Adrenal gland (tissue), 19 donors: ENCODE data around the gene SRRT. TPM values are rescaled to one million over a fixed set of nuclear protein-coding genes. Genes with fewer than 3 reads are reported as not detected.
A peak's percentile ranks its signal among the peaks of the same experiment; 100 is the strongest.

Source experiments
- DNase-seq, 7 donors: peaks; one replicate each; pipeline ENCODE4 v3.0.0-alpha.2; 2019 to 2020
- H3K27ac ChIP-seq, 5 donors: fragments of 200-600 bp; sonication (generic) in 4 of 5; 1 replicate in 3 of 5; 2 replicates in 2 of 5; pipeline versions ENCODE4 v1.5.1 to v1.8.0; 2016 to 2020; ENCODE audit warnings: mild to moderate bottlenecking in 1 of 5
- H3K27me3 ChIP-seq: fragments of 200-600 bp; 2 replicates; pipeline ENCODE4 v1.8.0; 2021
- H3K36me3 ChIP-seq, 2 donors: fragments of 200-600 bp; replicated peaks in 1 of 2; 1 replicate in 1 of 2; 2 replicates in 1 of 2; pipeline versions ENCODE4 v1.5.1 to v1.8.0; 2018 to 2022
- H3K4me1 ChIP-seq, 2 donors: fragments of 200-600 bp; replicated peaks in 1 of 2; 1 replicate in 1 of 2; 2 replicates in 1 of 2; pipeline versions ENCODE4 v1.5.1 to v1.8.0; 2018 to 2021
- H3K4me3 ChIP-seq, 4 donors: fragments of 200-600 bp; sonication (generic) in 3 of 4; one replicate each; pipeline ENCODE4 v1.5.1; 2016 to 2018
- H3K9me3 ChIP-seq, 3 donors: fragments of 200-600 bp; sonication (generic) in 1 of 3; replicated peaks in 1 of 3; 1 replicate in 2 of 3; 2 replicates in 1 of 3; pipeline versions ENCODE4 v1.5.1 to v1.8.0; 2016 to 2021
- POLR2A ChIP-seq, 2 donors: fragments of 450-650 bp; IDR thresholded peaks; one replicate each; pipeline ENCODE4 v1.6.1; 2017; ENCODE audit warnings: antibody characterized with exemption in 2 of 2, mild to moderate bottlenecking in 2 of 2, moderate library complexity in 1 of 2
- WGBS, 4 donors: extraction: QIAGEN DNeasy Blood & Tissue Kit in 2 of 4; methylation state at CpG; one replicate each; pipeline versions ENCODE4 v1.1.5 to v1.1.7; 2013 to 2017; 5-methylcytosine and 5-hydroxymethylcytosine counted together
- intact Hi-C, 2 donors: fragments of 100-400 bp; cut with DNase I; formaldehyde crosslinking; loops; one replicate each; pipeline versions ENCODE4 v1.14.1 to v1.15.0; 2022 to 2023
- long read RNA-seq, 10 donors: library from polyadenylated mRNA in 3 of 10; unstranded in 2 of 10; stranded (forward) in 1 of 10; transcript quantifications; one replicate each; pipeline ENCODE4 v2.0.0 and lab custom pipeline, GENCODE V29; 2021 to 2026
- polyA plus RNA-seq, 3 donors: library from polyadenylated mRNA; stranded (reverse); fragments of 200-250 nt in 2 of 3; fragments of 350-450 nt in 1 of 3; fragmentation: Illumina TruSeq in 1 of 3; extraction: RNeasy Lipid Tissue Mini Kit (QIAGEN cat#74804) in 1 of 3; gene quantifications; one replicate each; pipeline ENCODE4 v1.2.3, GENCODE V29; 2013 to 2014
- total RNA-seq, 9 donors: library from RNA; depleted of rRNA in 4 of 9; stranded (reverse); fragments of >200 nt in 4 of 9; fragments of 120-200 nt in 1 of 9; fragmentation: NEBNext Ultra II Directional in 1 of 9; extraction: Animal tissue kit (Norgen Biotek cat#: 25700) in 1 of 9; gene quantifications; one replicate each; pipeline versions ENCODE4 v1.1.0 to v1.2.4, GENCODE V29; 2013 to 2023
- TF ChIP-seq, protein P1 (sequence below), 6 experiments: fragments of 450-650 bp in 4 of 6; fragments of 200-600 bp in 2 of 6; sonication (generic) in 1 of 6; IDR thresholded peaks; 1 replicate in 5 of 6; 2 replicates in 1 of 6; pipeline versions ENCODE4 v1.5.1 to v1.8.0; 2016 to 2021; ENCODE audit warnings: antibody characterized with exemption in 6 of 6, mild to moderate bottlenecking in 2 of 6, moderate library complexity in 1 of 6
- donor health status: healthy with polysubstance abuse.
- donor health status: Bipolar disorder and iron deficiency.
- donor health status: DM: yes; HTN: yes; CAD: no.
- donor health status: DM: no; HTN: no; CAD: no.
- donor health status: DM: no; HTN: no; CAD: no.
- donor health status: DM: yes; HTN: yes; CAD: no.

Gene SRRT, protein sequence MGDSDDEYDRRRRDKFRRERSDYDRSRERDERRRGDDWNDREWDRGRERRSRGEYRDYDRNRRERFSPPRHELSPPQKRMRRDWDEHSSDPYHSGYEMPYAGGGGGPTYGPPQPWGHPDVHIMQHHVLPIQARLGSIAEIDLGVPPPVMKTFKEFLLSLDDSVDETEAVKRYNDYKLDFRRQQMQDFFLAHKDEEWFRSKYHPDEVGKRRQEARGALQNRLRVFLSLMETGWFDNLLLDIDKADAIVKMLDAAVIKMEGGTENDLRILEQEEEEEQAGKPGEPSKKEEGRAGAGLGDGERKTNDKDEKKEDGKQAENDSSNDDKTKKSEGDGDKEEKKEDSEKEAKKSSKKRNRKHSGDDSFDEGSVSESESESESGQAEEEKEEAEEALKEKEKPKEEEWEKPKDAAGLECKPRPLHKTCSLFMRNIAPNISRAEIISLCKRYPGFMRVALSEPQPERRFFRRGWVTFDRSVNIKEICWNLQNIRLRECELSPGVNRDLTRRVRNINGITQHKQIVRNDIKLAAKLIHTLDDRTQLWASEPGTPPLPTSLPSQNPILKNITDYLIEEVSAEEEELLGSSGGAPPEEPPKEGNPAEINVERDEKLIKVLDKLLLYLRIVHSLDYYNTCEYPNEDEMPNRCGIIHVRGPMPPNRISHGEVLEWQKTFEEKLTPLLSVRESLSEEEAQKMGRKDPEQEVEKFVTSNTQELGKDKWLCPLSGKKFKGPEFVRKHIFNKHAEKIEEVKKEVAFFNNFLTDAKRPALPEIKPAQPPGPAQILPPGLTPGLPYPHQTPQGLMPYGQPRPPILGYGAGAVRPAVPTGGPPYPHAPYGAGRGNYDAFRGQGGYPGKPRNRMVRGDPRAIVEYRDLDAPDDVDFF
- total RNA-seq (100 to 1,000 TPM in 4 of 9 donors, 10 to 100 TPM in 5; 44.0 to 156 (median 70.7) TPM), polyA plus RNA-seq (100 to 1,000 TPM in 2 of 3 donors, 10 to 100 TPM in 1; 83.7 to 289 (median 226) TPM)
- long read RNA-seq, donor 1, partial matches to known transcripts, result 22 of 28 reads
- long read RNA-seq, donor 1, other reads (novel, unspliced or antisense), result 0 of 28 reads
- long read RNA-seq, donor 2, partial matches to known transcripts, result 0 of 3 reads
- long read RNA-seq, donor 2, other reads (novel, unspliced or antisense), result 0 of 3 reads
- long read RNA-seq, donor 3, partial matches to known transcripts, result 0 of 2 reads
- long read RNA-seq, donor 3, other reads (novel, unspliced or antisense), result 0 of 2 reads
- long read RNA-seq, donor 4, partial matches to known transcripts, result 5 of 9 reads
- long read RNA-seq, donor 4, other reads (novel, unspliced or antisense), result 1 of 9 reads
- long read RNA-seq, donor 5, transcript SRRT-216 (20 exons, 2,955 nt), result minor isoform, 18 of 132 reads
- long read RNA-seq, donor 5, transcript SRRT-215 (20 exons, 2,964 nt), result minor isoform, 35 of 132 reads
- long read RNA-seq, donor 5, transcript SRRT-213 (20 exons, 2,905 nt), result major isoform, 45 of 132 reads
- long read RNA-seq, donor 5, transcript SRRT-217 (20 exons, 2,893 nt), result minor isoform, 9 of 132 reads
- long read RNA-seq, donor 5, partial matches to known transcripts, result 9 of 132 reads
- long read RNA-seq, donor 5, other reads (novel, unspliced or antisense), result 16 of 132 reads
- long read RNA-seq, donor 6, transcript SRRT-216 (20 exons, 2,955 nt), result major isoform, 5 of 24 reads
- long read RNA-seq, donor 6, partial matches to known transcripts, result 12 of 24 reads
- long read RNA-seq, donor 6, other reads (novel, unspliced or antisense), result 1 of 24 reads
- long read RNA-seq, donor 7, partial matches to known transcripts, result 0 of 3 reads
- long read RNA-seq, donor 7, other reads (novel, unspliced or antisense), result 0 of 3 reads
- long read RNA-seq, donor 8, partial matches to known transcripts, result 14 of 21 reads
- long read RNA-seq, donor 8, other reads (novel, unspliced or antisense), result 0 of 21 reads
- long read RNA-seq, donor 9, partial matches to known transcripts, result 0 of 2 reads
- long read RNA-seq, donor 9, other reads (novel, unspliced or antisense), result 0 of 2 reads
- long read RNA-seq, donor 10, partial matches to known transcripts, result 0 of 1 reads
- long read RNA-seq, donor 10, other reads (novel, unspliced or antisense), result 0 of 1 reads

DNA sequence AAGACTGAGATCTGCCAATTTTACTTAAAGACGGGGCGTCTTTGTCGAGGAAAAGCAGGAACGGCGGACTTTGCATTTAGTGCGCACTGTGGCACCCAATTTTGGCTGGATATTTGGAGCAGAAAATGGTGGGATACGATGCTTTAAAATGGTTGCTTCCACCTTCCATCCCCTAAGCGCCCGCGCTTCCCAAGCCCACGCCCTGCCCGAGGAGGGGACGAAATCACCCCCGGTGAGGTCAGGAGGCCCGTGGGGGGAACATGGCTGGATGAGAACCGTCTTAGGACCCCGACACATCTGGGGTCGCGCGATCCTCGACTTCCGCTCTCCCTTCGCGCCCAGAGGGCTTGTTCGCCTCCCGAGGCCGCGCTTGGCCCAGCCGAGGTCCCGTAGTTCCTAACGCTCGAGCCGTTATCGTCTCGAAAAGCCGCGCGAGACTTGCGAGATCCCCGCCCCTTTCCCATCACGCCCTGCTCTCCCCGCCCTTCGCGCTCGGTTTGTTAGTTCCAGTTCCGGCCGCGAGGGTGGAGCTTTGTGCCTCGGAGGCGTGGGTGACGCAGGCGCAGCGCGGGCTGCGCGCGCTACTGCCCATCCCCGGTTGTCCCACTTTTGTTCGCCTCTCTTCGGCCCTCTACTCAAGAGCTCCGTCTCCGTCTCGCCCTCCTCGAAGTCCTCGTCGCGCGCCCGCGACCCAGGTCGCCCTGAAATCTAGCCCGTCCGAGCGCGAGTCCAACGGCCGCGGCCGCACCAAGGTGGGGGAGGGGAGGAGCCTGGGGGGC lies at the start of gene SRRT:
Gene SRRT (plus strand): TSS at position 527 of the 779 bp plus-strand sequence. CDS start 488 bp downstream, outside the sequence.
- intact Hi-C loops, result no loop called here
- Histone ChIP-seq H3K27me3 (no peaks in the 10 kb centered on the region), H3K9me3 (no peaks in the 10 kb centered on the region), H3K4me3 (peak within 1 kb of the TSS; percentile 71 to 99 (median 98)), H3K4me1 (peaks cover 17 to 43% of the 10 kb centered on the region in 2 donors), H3K27ac (peak within 1 kb of the TSS; percentile 90 to 98 (median 93)), H3K36me3 (peaks cover 0 to 58% of the 10 kb centered on the region in 2 donors)
- peak; percentile 98 to 99 (median 99) for DNase-seq
- TF ChIP-seq, protein P1, sequence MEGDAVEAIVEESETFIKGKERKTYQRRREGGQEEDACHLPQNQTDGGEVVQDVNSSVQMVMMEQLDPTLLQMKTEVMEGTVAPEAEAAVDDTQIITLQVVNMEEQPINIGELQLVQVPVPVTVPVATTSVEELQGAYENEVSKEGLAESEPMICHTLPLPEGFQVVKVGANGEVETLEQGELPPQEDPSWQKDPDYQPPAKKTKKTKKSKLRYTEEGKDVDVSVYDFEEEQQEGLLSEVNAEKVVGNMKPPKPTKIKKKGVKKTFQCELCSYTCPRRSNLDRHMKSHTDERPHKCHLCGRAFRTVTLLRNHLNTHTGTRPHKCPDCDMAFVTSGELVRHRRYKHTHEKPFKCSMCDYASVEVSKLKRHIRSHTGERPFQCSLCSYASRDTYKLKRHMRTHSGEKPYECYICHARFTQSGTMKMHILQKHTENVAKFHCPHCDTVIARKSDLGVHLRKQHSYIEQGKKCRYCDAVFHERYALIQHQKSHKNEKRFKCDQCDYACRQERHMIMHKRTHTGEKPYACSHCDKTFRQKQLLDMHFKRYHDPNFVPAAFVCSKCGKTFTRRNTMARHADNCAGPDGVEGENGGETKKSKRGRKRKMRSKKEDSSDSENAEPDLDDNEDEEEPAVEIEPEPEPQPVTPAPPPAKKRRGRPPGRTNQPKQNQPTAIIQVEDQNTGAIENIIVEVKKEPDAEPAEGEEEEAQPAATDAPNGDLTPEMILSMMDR (IDR thresholded peaks at IDR 0.05), result peak; percentile 34 to 84 (median 76)
- peak; percentile 79 to 95 for TF ChIP-seq POLR2A (IDR thresholded peaks at IDR 0.05)
- 2 to 7% (median 3%) methylated on average over 30 to 79 of the region's 79 CpGs for WGBS, 4 donors

DNA sequence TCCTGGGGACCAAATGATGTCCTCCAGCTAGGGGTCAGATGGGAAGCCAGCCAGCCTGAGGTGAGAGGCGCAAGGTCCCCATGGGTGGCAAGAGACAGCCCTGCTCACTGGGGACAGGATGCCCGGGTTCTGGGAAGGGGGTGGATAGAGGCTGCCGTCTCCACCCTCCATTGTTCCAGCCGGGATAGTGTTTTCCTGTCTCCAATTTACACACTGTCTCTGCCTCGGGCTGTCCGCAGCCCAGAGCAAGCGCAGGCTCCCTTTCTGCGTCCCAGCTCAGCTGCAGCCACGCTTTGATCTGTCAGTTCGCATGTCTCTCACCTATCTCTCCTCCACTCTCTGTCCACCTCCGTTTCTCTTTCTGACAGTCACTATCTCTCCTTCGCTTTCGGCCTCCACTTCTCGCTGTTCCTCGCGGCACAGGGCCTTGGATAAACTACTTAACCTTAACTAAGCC lies 49.7 kb upstream of the SRRT start:
- H3K27ac ChIP-seq, result peak overlapping the region in 2 of 5 donors; percentile 79 to 93
- H3K27me3 ChIP-seq, result no peaks in the 10 kb centered on the region
- intact Hi-C loops, result no loop called here
- no peaks in the 10 kb centered on the region for H3K9me3 ChIP-seq
- 19 to 29% (median 21%) methylated on average over 14 to 16 of the region's 16 CpGs for WGBS, 4 donors
- TF ChIP-seq POLR2A (IDR thresholded peaks at IDR 0.05), result peak in 1 of 2 donors; percentile 55
- TF ChIP-seq, protein P1 (IDR thresholded peaks at IDR 0.05), result no peak
- peak overlapping the region in 2 of 4 donors; percentile 45 to 88 for H3K4me3 ChIP-seq
- H3K36me3 ChIP-seq, result peaks cover 0 to 33% of the 10 kb centered on the region in 2 donors
- H3K4me1 ChIP-seq, result peaks cover 22 to 39% of the 10 kb centered on the region in 2 donors
- peak in 3 of 7 donors; percentile 51 to 59 (median 55) for DNase-seq
